A549 (cell line): ENCODE measurements around the gene INSIG1. TPM values are rescaled to one million over a fixed set of nuclear protein-coding genes. Genes with fewer than 3 reads are reported as not detected.

Source experiments
- ATAC-seq, 2 experiments: fragments of 200-7000 bp in 1 of 2; fragments of >200 bp in 1 of 2; cut with Nextera tagmentation in 1 of 2; cut with Tn5 transposase in 1 of 2; 3 replicates each; pipeline versions ENCODE4 v1.8.0 to v1.9.1; 2018 to 2020; ENCODE audit warnings: mild to moderate bottlenecking in 1 of 2, moderate library complexity in 1 of 2
- CTCF ChIA-PET: fragments of 300-600 bp; sonication (Branson Sonifier 250); formaldehyde crosslinking; extraction: SDS; loops from one replicate; lab custom pipeline; 2021; ENCODE audit warnings: antibody characterized with exemption, inconsistent platforms; lab: Yijun Ruan, JAX
- POLR2A ChIA-PET: fragments of 350-600 bp; formaldehyde crosslinking; extraction: SDS; loops from one replicate; lab custom pipeline; 2021; ENCODE audit warnings: antibody characterized with exemption, inconsistent platforms; lab: Yijun Ruan, JAX
- DNase-seq, 2 experiments: peaks; one replicate each; pipeline versions ENCODE4 v3.0.0 to v3.0.0-alpha.2; 2011 to 2016; ENCODE audit warnings: low read depth in 1 of 2, low spot score in 1 of 2
- FAIRE-seq: peaks from 2 replicates; lab custom pipeline; 2011; peaks lifted over from hg19 to GRCh38; lab: Jason Lieb, UNC
- H3K27ac ChIP-seq, 2 experiments: fragments of >200 bp; sonication (Bioruptor Twin); formaldehyde crosslinking; 3 replicates each; pipeline ENCODE4 v1.5.1; 2016 to 2017
- H3K4me1 ChIP-seq: fragments of >200 bp; sonication (Bioruptor Twin); formaldehyde crosslinking; 3 replicates; pipeline ENCODE4 v1.6.1; 2016
- H3K4me2 ChIP-seq: fragments of >200 bp; sonication (Bioruptor Twin); formaldehyde crosslinking; 3 replicates; pipeline ENCODE4 v1.6.1; 2016
- H3K4me3 ChIP-seq: fragments of >200 bp; sonication (Bioruptor Twin); formaldehyde crosslinking; 3 replicates; pipeline ENCODE4 v1.5.1; 2016
- H3K9me3 ChIP-seq: fragments of >200 bp; sonication (Bioruptor Twin); formaldehyde crosslinking; 3 replicates; pipeline ENCODE4 v1.6.1; 2016
- ATOH8 ChIP-seq: fragments of 250-450 bp; sonication (Bioruptor Pico); IDR thresholded peaks from 2 replicates; pipeline ENCODE4 v1.5.0; 2020; ENCODE audit warnings: low read depth, mild to moderate bottlenecking, moderate library complexity
- CBX8 ChIP-seq: fragments of 200-600 bp; sonication (generic); IDR thresholded peaks from 2 replicates; pipeline ENCODE4 v1.6.1; 2016
- EHMT2 ChIP-seq: fragments of 200-600 bp; sonication (generic); IDR thresholded peaks from 2 replicates; pipeline ENCODE4 v1.6.1; 2016; ENCODE audit warnings: antibody characterized with exemption, low read depth, mild to moderate bottlenecking, moderate library complexity
- FOSB ChIP-seq: fragments of 250-450 bp; sonication (Bioruptor Pico); IDR thresholded peaks from 2 replicates; pipeline ENCODE4 v1.5.0; 2020; ENCODE audit warnings: mild to moderate bottlenecking, moderate library complexity
- FOSL2 ChIP-seq, 2 experiments: fragments of 450-650 bp in 1 of 2; fragments of >200 bp in 1 of 2; sonication (Bioruptor Twin) in 1 of 2; formaldehyde crosslinking; IDR thresholded peaks; 2 replicates each; pipeline versions ENCODE4 v1.5.0 to v1.6.1; 2016 to 2020; ENCODE audit warnings: mild to moderate bottlenecking in 1 of 2, moderate library complexity in 1 of 2
- HDAC2 ChIP-seq: fragments of 200-600 bp; sonication (generic); IDR thresholded peaks from 2 replicates; pipeline ENCODE4 v1.6.1; 2016
- HES2 ChIP-seq: fragments of >200 bp; sonication (Bioruptor Twin); formaldehyde crosslinking; IDR thresholded peaks from 2 replicates; pipeline ENCODE4 v1.6.1; 2016
- HMGXB4 ChIP-seq: fragments of 250-450 bp; sonication (Bioruptor Pico); IDR thresholded peaks from 2 replicates; pipeline ENCODE4 v1.5.0; 2021; ENCODE audit warnings: mild to moderate bottlenecking, moderate library complexity, borderline replicate concordance
- HOXA7 ChIP-seq: fragments of 250-450 bp; sonication (Bioruptor Pico); IDR thresholded peaks from 2 replicates; pipeline ENCODE4 v1.5.0; 2020; ENCODE audit warnings: mild to moderate bottlenecking, moderate library complexity
- HOXB13 ChIP-seq: fragments of 250-450 bp; sonication (Bioruptor Pico); IDR thresholded peaks from 2 replicates; pipeline ENCODE4 v1.5.0; 2020; ENCODE audit warnings: low read depth, mild to moderate bottlenecking, moderate library complexity
- KDM1A ChIP-seq: fragments of 200-600 bp; sonication (generic); IDR thresholded peaks from 2 replicates; pipeline ENCODE4 v1.6.1; 2016; ENCODE audit warnings: low read depth, mild to moderate bottlenecking
- MAFK ChIP-seq: fragments of 450-650 bp; IDR thresholded peaks from 2 replicates; pipeline ENCODE4 v1.6.1; 2014; ENCODE audit not compliant: partially characterized antibody
- NPAS2 ChIP-seq: fragments of 250-450 bp; sonication (Bioruptor Pico); IDR thresholded peaks from 2 replicates; pipeline ENCODE4 v1.8.0; 2022; ENCODE audit warnings: mild to moderate bottlenecking, moderate library complexity, borderline replicate concordance
- POLR2A ChIP-seq: IDR thresholded peaks from 2 replicates; pipeline ENCODE4 v1.6.1; 2012; ENCODE audit warnings: mild to moderate bottlenecking, low read length
- TP53 ChIP-seq: fragments of 250-450 bp; sonication (Bioruptor Pico); IDR thresholded peaks from 2 replicates; pipeline ENCODE4 v1.5.0; 2021; ENCODE audit warnings: mild to moderate bottlenecking, moderate library complexity
- WGBS: methylation state at CpG from one replicate; pipeline ENCODE4 v1.1.6; 2017; ENCODE audit errors: missing lambda C conversion rate; 5-methylcytosine and 5-hydroxymethylcytosine counted together
- polyA plus RNA-seq, 4 experiments: library from polyadenylated mRNA; depleted of rRNA in 3 of 4; stranded (reverse); fragments of >200 nt; fragmentation: RNase III in 1 of 4; extraction: RNeasy Plus Mini Kit Qiagen cat#74134 plus additional on column Dnase treatment in 1 of 4; gene quantifications; 2 replicates in 3 of 4; 3 replicates in 1 of 4; pipeline ENCODE4 v1.2.3, GENCODE V29; 2011 to 2017
- TF ChIP-seq, protein P1 (sequence below): fragments of 200-600 bp; sonication (generic); IDR thresholded peaks from 2 replicates; pipeline ENCODE4 v1.6.1; 2016; ENCODE audit warnings: antibody characterized with exemption, mild to moderate bottlenecking, moderate library complexity
- TF ChIP-seq, protein P2 (sequence below): fragments of >200 bp; sonication (Bioruptor Twin); formaldehyde crosslinking; IDR thresholded peaks from 3 replicates; pipeline ENCODE4 v1.6.1; 2016
- TF ChIP-seq, protein P3 (sequence below): fragments of >200 bp; sonication (Bioruptor Twin); formaldehyde crosslinking; IDR thresholded peaks from 3 replicates; pipeline ENCODE4 v1.5.1; 2016

INSIG1 gene
- polyA plus RNA-seq, 2 of the 4 experiments (the other 2 are of a cell fraction): 19.7 to 33.4 TPM

GRCh38 chr7:155263581-155264143 is 34.0 kb upstream of the INSIG1 start:
- Histone ChIP-seq H3K27ac (no peak overlapping the region), H3K9me3 (no peaks in the 10 kb centered on the region), H3K4me3 (no peak overlapping the region), H3K4me2 (no peak overlapping the region), H3K4me1 (no peaks in the 10 kb centered on the region)
- WGBS: 69% methylated on average over 11 of the region's 12 CpGs
- FAIRE-seq (no peak), ATAC-seq (no peak), DNase-seq (no peak)
- CTCF ChIA-PET: interaction anchor here (1.0 kb wide), 1 partner anchor 9 kb away, joined by 4 read pairs; no protein-coding TSS in a partner anchor
- POLR2A ChIA-PET: no interaction called here
- TF ChIP-seq TP53: no peak
- TF ChIP-seq, protein P1, sequence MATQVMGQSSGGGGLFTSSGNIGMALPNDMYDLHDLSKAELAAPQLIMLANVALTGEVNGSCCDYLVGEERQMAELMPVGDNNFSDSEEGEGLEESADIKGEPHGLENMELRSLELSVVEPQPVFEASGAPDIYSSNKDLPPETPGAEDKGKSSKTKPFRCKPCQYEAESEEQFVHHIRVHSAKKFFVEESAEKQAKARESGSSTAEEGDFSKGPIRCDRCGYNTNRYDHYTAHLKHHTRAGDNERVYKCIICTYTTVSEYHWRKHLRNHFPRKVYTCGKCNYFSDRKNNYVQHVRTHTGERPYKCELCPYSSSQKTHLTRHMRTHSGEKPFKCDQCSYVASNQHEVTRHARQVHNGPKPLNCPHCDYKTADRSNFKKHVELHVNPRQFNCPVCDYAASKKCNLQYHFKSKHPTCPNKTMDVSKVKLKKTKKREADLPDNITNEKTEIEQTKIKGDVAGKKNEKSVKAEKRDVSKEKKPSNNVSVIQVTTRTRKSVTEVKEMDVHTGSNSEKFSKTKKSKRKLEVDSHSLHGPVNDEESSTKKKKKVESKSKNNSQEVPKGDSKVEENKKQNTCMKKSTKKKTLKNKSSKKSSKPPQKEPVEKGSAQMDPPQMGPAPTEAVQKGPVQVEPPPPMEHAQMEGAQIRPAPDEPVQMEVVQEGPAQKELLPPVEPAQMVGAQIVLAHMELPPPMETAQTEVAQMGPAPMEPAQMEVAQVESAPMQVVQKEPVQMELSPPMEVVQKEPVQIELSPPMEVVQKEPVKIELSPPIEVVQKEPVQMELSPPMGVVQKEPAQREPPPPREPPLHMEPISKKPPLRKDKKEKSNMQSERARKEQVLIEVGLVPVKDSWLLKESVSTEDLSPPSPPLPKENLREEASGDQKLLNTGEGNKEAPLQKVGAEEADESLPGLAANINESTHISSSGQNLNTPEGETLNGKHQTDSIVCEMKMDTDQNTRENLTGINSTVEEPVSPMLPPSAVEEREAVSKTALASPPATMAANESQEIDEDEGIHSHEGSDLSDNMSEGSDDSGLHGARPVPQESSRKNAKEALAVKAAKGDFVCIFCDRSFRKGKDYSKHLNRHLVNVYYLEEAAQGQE: no peak
- no peak for TF ChIP-seq HDAC2
- TF ChIP-seq NPAS2 (CRISPR knock-in tag): no peak
- no peak for TF ChIP-seq EHMT2
- TF ChIP-seq CBX8: no peak
- TF ChIP-seq HMGXB4 (CRISPR knock-in tag): no peak
- TF ChIP-seq ATOH8 (CRISPR knock-in tag): no peak
- no peak for TF ChIP-seq MAFK
- TF ChIP-seq, protein P2, sequence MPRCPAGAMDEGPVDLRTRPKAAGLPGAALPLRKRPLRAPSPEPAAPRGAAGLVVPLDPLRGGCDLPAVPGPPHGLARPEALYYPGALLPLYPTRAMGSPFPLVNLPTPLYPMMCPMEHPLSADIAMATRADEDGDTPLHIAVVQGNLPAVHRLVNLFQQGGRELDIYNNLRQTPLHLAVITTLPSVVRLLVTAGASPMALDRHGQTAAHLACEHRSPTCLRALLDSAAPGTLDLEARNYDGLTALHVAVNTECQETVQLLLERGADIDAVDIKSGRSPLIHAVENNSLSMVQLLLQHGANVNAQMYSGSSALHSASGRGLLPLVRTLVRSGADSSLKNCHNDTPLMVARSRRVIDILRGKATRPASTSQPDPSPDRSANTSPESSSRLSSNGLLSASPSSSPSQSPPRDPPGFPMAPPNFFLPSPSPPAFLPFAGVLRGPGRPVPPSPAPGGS: no peak
- TF ChIP-seq HOXB13: no peak
- TF ChIP-seq HES2: no peak
- TF ChIP-seq FOSL2 (IDR thresholded peaks at IDR 0.05): no peak
- no peak for TF ChIP-seq FOSL2 (CRISPR knock-in tag; IDR thresholded peaks at IDR 0.05)
- TF ChIP-seq POLR2A: no peak
- TF ChIP-seq, protein P3, sequence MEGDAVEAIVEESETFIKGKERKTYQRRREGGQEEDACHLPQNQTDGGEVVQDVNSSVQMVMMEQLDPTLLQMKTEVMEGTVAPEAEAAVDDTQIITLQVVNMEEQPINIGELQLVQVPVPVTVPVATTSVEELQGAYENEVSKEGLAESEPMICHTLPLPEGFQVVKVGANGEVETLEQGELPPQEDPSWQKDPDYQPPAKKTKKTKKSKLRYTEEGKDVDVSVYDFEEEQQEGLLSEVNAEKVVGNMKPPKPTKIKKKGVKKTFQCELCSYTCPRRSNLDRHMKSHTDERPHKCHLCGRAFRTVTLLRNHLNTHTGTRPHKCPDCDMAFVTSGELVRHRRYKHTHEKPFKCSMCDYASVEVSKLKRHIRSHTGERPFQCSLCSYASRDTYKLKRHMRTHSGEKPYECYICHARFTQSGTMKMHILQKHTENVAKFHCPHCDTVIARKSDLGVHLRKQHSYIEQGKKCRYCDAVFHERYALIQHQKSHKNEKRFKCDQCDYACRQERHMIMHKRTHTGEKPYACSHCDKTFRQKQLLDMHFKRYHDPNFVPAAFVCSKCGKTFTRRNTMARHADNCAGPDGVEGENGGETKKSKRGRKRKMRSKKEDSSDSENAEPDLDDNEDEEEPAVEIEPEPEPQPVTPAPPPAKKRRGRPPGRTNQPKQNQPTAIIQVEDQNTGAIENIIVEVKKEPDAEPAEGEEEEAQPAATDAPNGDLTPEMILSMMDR: no peak
- TF ChIP-seq HOXA7 (CRISPR knock-in tag): no peak
- TF ChIP-seq FOSB (CRISPR knock-in tag): no peak
- TF ChIP-seq KDM1A: no peak
- TF ChIP-seq, all 56 proteins: peak for 0
